ENCODE measurements around the gene ZNF808. TPM values are rescaled to one million over a fixed set of nuclear protein-coding genes. Genes with fewer than 3 reads are reported as not detected.
"Not testable (repeated sequence)": the region's sequence is repeated elsewhere in the genome, so short reads cannot be mapped to it uniquely, and the experiment has no call there.

The ZNF808 gene
- polyA plus RNA-seq, 1 donor, result 14.8 TPM

GRCh38 chr19:52592301-52592700 is 64.8 kb downstream of the ZNF808 start:
- Histone ChIP-seq H3K9me3 (ENCODE audit: control insufficient read depth, low read depth, low read length) (peaks cover 18% of the 10 kb centered on the region), H3K4me3 (ENCODE audit: low read length) (no peak overlapping the region), H3K36me3 (ENCODE audit: control insufficient read depth, insufficient read depth, low read length) (peaks cover 38% of the 10 kb centered on the region), H3K4me1 (ENCODE audit: control insufficient read depth, insufficient read depth, low read length) (no peaks in the 10 kb centered on the region), H3K27me3 (ENCODE audit: control insufficient read depth, insufficient read depth, low read length) (no peaks in the 10 kb centered on the region), H3K27ac (ENCODE audit: low read length) (no peak overlapping the region)
- no CpG with 5 or more reads among the region's 3 CpGs for WGBS (ENCODE audit: insufficient coverage, low lambda C conversion rate)
- no peak for DNase-seq

- not testable (repeated sequence) for H3K27ac ChIP-seq (ENCODE audit: low read length); H3K4me3 ChIP-seq (ENCODE audit: low read length); H3K4me1 ChIP-seq (ENCODE audit: control insufficient read depth, insufficient read depth, low read length); H3K27me3 ChIP-seq (ENCODE audit: control insufficient read depth, insufficient read depth, low read length); DNase-seq
- peaks cover 37% of the 10 kb centered on the region for H3K36me3 ChIP-seq (ENCODE audit: control insufficient read depth, insufficient read depth, low read length)
- no CpG with 5 or more reads among the region's 25 CpGs for WGBS (ENCODE audit: insufficient coverage, low lambda C conversion rate)
- peaks cover 29% of the 10 kb centered on the region for H3K9me3 ChIP-seq (ENCODE audit: control insufficient read depth, low read depth, low read length)
Measured at GRCh38 chr19:52593441-52593840, 66.0 kb downstream of the ZNF808 start.

GRCh38 chr19:52599241-52599640 is 71.8 kb downstream of the ZNF808 start:
- peaks cover 18% of the 10 kb centered on the region for H3K4me1 ChIP-seq (ENCODE audit: control insufficient read depth, insufficient read depth, low read length)
- H3K27ac ChIP-seq (ENCODE audit: low read length), result peak overlapping the region; percentile 89
- no peak overlapping the region for H3K4me3 ChIP-seq (ENCODE audit: low read length)
- no CpG with 5 or more reads among the region's 3 CpGs for WGBS (ENCODE audit: insufficient coverage, low lambda C conversion rate)
- DNase-seq, result peak; percentile 47 to 73
- no peaks in the 10 kb centered on the region for H3K27me3 ChIP-seq (ENCODE audit: control insufficient read depth, insufficient read depth, low read length)
- peaks cover 16% of the 10 kb centered on the region for H3K36me3 ChIP-seq (ENCODE audit: control insufficient read depth, insufficient read depth, low read length)
- H3K9me3 ChIP-seq (ENCODE audit: control insufficient read depth, low read depth, low read length), result peaks cover 36% of the 10 kb centered on the region

- peak overlapping the region; percentile 89 for H3K27ac ChIP-seq (ENCODE audit: low read length)
- no peaks in the 10 kb centered on the region for H3K27me3 ChIP-seq (ENCODE audit: control insufficient read depth, insufficient read depth, low read length)
- WGBS (ENCODE audit: insufficient coverage, low lambda C conversion rate), result no CpG with 5 or more reads among the region's 15 CpGs
- DNase-seq, result peak in 1 of 2 donors; percentile 71
- peaks cover 24% of the 10 kb centered on the region for H3K36me3 ChIP-seq (ENCODE audit: control insufficient read depth, insufficient read depth, low read length)
- peaks cover 42% of the 10 kb centered on the region for H3K9me3 ChIP-seq (ENCODE audit: control insufficient read depth, low read depth, low read length)
- peaks cover 18% of the 10 kb centered on the region for H3K4me1 ChIP-seq (ENCODE audit: control insufficient read depth, insufficient read depth, low read length)
- H3K4me3 ChIP-seq (ENCODE audit: low read length), result peak overlapping the region; percentile 78
Measured at GRCh38 chr19:52600639-52601024, 73.2 kb downstream of the ZNF808 start.

- H3K27me3 ChIP-seq (ENCODE audit: control insufficient read depth, insufficient read depth, low read length), result no peaks in the 10 kb centered on the region
- peaks cover 47% of the 10 kb centered on the region for H3K9me3 ChIP-seq (ENCODE audit: control insufficient read depth, low read depth, low read length)
- H3K36me3 ChIP-seq (ENCODE audit: control insufficient read depth, insufficient read depth, low read length), result peaks cover 19% of the 10 kb centered on the region
- DNase-seq, result peak; percentile 89 to 96
- peak overlapping the region; percentile 78 for H3K4me3 ChIP-seq (ENCODE audit: low read length)
- peaks cover 18% of the 10 kb centered on the region for H3K4me1 ChIP-seq (ENCODE audit: control insufficient read depth, insufficient read depth, low read length)
- WGBS (ENCODE audit: insufficient coverage, low lambda C conversion rate), result 0% methylated on average over 1 of the region's 62 CpGs
- peak overlapping the region; percentile 89 for H3K27ac ChIP-seq (ENCODE audit: low read length)
Measured at GRCh38 chr19:52601025-52601973, 73.8 kb downstream of the ZNF808 start.

GRCh38 chr19:52601974-52602366 is 74.5 kb downstream of the ZNF808 start:
- WGBS (ENCODE audit: insufficient coverage, low lambda C conversion rate), result 23% methylated on average over 3 of the region's 3 CpGs
- H3K27me3 ChIP-seq (ENCODE audit: control insufficient read depth, insufficient read depth, low read length), result not testable (repeated sequence)
- Histone ChIP-seq H3K36me3 (ENCODE audit: control insufficient read depth, insufficient read depth, low read length) (peaks cover 13% of the 10 kb centered on the region), H3K9me3 (ENCODE audit: control insufficient read depth, low read depth, low read length) (peaks cover 47% of the 10 kb centered on the region), H3K4me1 (ENCODE audit: control insufficient read depth, insufficient read depth, low read length) (peaks cover 18% of the 10 kb centered on the region), H3K27ac (ENCODE audit: low read length) (peak overlapping the region; percentile 89), H3K4me3 (ENCODE audit: low read length) (peak overlapping the region; percentile 78)
- peak in 1 of 2 donors; percentile 6 for DNase-seq

GRCh38 chr19:52602941-52603340 is 75.5 kb downstream of the ZNF808 start:
- 92% methylated on average over 2 of the region's 2 CpGs for WGBS (ENCODE audit: insufficient coverage, low lambda C conversion rate)
- Histone ChIP-seq H3K36me3 (ENCODE audit: control insufficient read depth, insufficient read depth, low read length) (peaks cover 13% of the 10 kb centered on the region), H3K27ac (ENCODE audit: low read length) (no peak overlapping the region), H3K4me3 (ENCODE audit: low read length) (no peak overlapping the region), H3K4me1 (ENCODE audit: control insufficient read depth, insufficient read depth, low read length) (peaks cover 18% of the 10 kb centered on the region), H3K27me3 (ENCODE audit: control insufficient read depth, insufficient read depth, low read length) (no peaks in the 10 kb centered on the region), H3K9me3 (ENCODE audit: control insufficient read depth, low read depth, low read length) (peaks cover 45% of the 10 kb centered on the region)
- no peak for DNase-seq

- 91% methylated on average over 4 of the region's 14 CpGs for WGBS (ENCODE audit: insufficient coverage, low lambda C conversion rate)
- no peak for DNase-seq
- H3K27ac ChIP-seq (ENCODE audit: low read length), result no peak overlapping the region
Measured at GRCh38 chr19:52603558-52604207, 76.2 kb downstream of the ZNF808 start.

More at GRCh38 chr19:52603558-52604207, 76.2 kb downstream of the ZNF808 start:
- Histone ChIP-seq H3K36me3 (ENCODE audit: control insufficient read depth, insufficient read depth, low read length) (peaks cover 15% of the 10 kb centered on the region), H3K4me1 (ENCODE audit: control insufficient read depth, insufficient read depth, low read length) (peaks cover 15% of the 10 kb centered on the region), H3K27me3 (ENCODE audit: control insufficient read depth, insufficient read depth, low read length) (no peaks in the 10 kb centered on the region), H3K9me3 (ENCODE audit: control insufficient read depth, low read depth, low read length) (peaks cover 38% of the 10 kb centered on the region), H3K4me3 (ENCODE audit: low read length) (no peak overlapping the region)
